Limb (tissue), 2 donors: ENCODE data around the gene ATL1.
"Not testable (repeated sequence)": the region's sequence is repeated elsewhere in the genome, so short reads cannot be mapped to it uniquely, and the experiment has no call there.

Experiments
- DNase-seq, 2 donors: peaks; one replicate each; pipeline ENCODE4 v3.0.0-alpha.2; 2016; ENCODE audit errors: extremely low spot score in 2 of 2

The ATL1 gene

DNA sequence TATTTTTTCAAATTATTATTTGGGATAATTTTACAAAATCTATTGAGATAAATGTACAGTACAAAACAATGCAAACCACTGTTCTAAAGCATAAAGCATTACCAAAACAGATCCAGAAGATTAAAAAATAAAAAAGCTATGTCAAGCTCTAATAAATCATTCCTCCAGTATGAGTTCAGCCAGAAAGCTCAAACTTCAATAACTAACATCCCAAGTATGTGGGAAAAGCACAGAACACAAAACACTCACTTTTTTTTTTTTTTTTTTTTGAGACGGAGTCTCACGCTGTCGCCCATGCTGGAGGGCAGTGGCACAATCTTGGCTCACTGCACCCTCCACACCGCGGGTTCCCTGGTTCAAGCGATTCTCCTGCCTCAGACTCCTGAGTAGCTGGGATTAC lies 96.8 kb downstream of the ATL1 start:
- DNase-seq, result no peak

DNA sequence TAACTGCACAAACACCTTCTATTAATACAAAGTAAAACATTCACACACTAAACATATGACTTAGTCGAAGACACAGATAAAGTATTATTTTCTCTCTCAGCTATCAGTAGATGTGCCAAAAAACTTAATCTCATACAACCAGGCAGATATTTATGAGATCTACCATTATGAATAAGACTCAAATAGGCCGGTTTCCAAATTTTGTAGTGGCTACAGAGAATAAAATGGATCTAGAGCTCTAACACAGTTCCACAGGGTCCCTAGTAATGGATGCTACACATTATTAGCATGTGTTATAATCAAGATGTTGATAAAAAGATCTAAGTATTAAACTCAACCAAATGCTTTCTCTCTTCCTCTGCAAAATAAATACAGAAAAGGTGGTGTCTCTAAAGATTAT lies 97.8 kb downstream of the ATL1 start:
- DNase-seq, result no peak

DNA sequence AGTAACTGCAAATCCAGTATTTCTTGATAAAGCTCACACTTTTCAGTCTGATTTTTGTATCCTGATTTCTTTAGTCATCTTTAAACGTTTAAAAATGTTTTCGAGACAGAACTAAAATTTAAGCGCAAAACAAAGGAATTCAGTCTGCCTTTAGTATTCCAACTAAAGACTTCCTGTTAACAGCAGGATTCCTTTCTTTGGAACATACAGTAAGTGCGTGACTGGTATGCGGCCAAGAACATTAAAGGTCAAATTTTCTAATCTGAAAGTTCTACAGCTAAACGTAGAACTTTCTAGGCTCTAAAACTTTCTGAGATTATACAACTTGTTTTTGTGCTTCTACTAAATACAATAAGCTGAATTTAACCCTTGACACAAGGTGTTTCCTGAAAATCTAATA lies 98.3 kb downstream of the ATL1 start:
- DNase-seq, result peak in 1 of 2 donors; percentile 50

DNA sequence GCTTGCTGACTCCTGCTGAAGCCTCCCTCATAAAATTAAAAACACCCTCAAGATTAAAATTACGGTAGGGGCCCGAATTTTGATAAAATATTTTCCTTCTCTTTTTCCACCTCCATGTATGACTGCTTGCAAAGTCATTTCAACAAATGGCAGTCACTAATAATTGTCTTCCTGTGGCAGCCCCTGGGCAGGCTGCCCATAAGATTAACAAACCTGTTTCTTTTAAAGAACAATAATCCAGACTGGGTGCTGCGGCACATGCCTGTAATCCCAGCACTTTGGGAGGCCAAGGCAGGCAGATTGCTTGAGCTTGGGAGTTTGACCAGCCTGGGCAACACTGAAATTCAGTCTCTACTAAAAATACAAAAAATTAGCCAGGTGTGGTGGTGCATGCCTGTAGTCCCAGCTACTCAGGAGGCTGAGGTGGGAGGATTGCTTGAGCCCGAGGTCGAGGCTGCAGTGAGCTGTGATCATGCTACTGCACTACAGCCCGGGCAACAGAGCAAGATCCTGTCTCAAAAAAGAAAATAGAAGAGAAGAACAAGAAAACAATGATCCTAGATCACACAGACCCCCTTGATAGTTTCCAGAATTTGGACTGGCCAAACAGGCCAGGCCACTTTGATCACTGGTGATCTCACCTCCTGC lies 99.5 kb downstream of the ATL1 start:
- no peak for DNase-seq

DNA sequence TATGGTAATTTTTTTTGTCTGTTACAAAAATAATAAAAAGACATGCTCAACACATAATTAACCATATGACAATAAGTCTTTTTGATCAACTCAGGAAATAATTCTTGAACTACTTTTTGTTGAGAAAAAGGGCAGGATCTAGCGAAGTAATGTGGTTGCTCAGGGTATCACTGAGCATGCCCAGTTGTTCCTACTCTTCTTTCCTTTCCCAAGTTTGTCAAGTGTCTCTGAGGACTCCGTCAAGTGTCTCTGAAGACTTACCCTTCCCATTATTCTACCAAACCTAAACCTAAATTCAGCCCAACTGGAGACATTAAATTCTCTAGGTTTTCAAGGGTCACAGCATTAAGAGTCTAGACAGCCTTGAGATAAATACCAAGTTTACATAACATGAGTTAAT lies 104.6 kb downstream of the ATL1 start:
- DNase-seq, result not testable (repeated sequence)

- DNase-seq, result not testable (repeated sequence)
Observed at GRCh38 chr14:50665300-50665699, 105.4 kb downstream of the ATL1 start.

DNA sequence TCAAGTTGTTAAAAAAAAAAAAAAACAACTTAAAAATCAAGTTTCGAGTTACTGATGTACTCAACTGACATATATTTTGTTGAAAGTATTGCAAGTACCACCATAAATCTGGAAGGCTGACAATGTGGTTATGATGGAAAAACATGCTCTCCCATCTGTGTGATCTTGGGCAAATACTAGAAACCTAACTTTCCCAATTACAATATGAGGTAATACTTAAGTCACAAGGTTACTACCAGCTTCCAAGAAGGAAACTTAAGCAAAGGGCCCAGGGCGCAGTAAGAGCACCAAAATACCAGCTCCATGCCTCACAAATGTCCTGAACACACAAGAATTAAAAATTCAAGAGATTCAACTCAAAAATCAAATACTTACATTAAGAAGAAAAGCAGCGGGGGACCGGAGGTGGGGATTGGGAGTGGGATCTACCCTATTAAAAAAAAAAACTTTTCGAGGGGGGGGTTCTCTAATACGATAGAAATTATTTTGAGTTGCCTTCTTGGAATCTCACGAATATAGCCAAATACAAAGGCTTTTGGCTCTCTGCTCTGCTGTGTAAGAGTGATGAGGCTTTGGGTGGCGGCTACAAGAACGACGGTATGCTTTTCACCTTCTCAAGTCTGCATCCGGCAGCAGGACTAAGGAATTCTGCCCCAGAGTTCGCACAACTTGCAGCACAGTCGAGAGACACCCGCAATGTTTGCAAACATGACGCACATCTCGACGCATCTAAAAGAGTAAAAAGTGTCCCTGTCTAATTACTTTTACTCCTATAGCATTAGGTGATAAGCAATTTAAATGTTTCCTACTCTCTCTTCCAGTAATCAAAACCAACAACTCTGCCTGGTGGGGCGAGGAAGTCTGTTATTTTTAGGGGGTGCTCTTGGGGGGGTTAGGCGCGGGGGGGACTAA lies 107.1 kb downstream of the ATL1 start:
- DNase-seq, result peak; percentile 41 to 53

- DNase-seq, result no peak
Observed at GRCh38 chr14:50667684-50667995, 107.7 kb downstream of the ATL1 start.

DNA sequence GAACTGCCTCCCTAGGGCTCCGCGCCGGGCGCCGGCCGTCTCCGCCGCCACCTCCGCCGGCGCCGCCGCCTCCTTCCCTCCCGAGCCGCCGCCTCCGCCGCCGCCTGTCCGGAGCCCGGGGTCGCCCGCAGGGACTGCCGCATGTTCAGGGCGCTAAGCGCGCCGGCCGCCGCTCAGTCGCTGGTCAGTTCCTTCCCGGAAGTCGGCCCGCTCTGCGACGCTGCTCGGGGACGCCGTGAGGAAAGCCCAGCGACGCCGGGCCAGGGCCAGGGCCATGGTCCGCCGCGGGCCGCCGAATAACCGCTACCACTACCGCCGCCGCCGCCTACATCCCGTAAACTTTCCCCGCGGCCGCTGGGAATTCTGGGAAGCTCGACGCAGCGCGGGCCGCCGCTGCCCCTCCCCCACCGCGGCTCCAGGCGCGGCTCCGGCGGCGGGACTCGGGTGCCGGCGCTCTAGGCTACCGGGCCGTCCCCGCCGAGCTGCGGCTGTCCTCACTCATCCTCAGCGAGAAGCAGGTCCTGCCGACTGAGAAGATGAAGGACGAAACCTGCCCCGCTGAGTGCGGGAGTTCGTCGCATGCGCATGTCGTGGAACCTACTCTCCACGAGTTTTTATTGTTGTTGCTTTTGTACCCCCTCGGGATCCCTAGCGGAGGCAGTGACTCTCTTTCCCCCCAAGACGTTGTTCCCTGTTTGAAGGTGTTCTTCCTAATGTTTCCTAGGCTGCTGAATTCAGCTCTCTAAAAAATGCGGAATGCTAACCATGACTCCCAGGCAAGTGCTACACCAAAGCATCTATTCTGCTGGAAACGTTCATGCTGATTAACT lies 108.3 kb downstream of the ATL1 start, which contains the start of gene SAV1:
Gene SAV1, minus strand, starts transcription at position 311 of the 830 bp plus-strand sequence. CDS start 339 bp downstream, outside the sequence.
- DNase-seq, result peak; percentile 71 to 91

GRCh38 chr14:50668826-50669143 lies 108.8 kb downstream of the ATL1 start:
- no peak for DNase-seq

- DNase-seq, result no peak
Observed at GRCh38 chr14:50669441-50669986, 109.6 kb downstream of the ATL1 start.

DNA sequence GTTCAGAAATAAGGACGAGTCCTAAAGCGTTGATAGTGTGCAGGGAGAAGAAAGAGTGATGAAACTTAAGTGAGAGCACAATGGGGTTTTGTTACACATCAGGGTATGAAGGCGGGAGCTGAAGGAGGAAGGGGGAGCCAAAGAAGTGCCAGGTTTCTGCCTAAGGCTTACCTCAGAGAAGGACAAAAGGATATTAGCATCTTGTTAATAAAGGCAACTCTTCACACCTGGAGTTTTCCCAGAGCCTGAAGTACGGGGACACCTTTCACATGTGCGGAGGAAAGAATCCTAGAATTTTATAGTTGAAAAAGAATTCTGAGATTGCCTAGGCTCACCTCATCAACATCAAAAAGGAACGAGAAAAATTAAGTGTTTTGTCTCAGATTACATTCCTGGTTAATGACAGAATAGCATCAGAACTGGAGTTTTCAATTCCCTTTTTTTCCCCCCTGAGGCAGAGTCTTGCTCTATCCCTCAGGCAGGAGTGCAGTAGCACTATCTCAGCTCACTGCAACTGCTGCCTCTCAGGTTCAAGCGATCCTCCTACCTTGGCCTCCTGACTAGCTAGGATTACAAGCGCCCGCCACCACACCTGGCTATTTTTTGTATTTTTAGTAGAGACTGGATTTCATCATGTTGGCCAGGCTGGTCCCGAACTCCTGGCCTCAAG lies 110.4 kb downstream of the ATL1 start:
- no peak for DNase-seq

- no peak for DNase-seq
Observed at GRCh38 chr14:50670866-50671256, 110.9 kb downstream of the ATL1 start.

- no peak for DNase-seq
Observed at GRCh38 chr14:50675597-50675996, 115.7 kb downstream of the ATL1 start.

GRCh38 chr14:50676814-50677516 lies 117.0 kb downstream of the ATL1 start:
- no peak for DNase-seq

DNA sequence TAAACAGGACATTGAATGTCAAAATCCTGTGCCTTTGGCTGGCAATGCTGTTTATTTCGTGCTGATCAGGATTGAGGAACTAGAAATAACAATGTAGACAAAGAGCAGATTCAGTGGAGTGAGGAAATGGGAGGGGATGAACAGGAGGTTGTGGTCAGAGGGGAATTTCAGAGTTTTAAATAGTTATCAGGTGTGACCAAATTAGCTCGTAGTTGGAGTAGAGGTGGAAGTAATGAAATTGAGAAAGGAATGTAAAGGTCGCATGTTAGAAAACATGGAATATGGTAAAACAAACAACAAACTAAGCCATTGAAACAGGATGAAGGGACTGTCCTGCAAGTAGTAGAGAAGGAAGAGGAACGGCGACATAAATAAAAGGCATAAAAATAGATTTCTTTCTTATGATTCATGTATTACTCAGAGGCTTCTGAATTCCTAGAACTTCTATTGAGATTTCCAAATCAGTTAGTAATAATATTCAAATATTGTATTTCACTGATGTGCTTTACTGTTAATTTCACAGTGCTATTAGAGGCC lies 117.7 kb downstream of the ATL1 start:
- no peak for DNase-seq

DNA sequence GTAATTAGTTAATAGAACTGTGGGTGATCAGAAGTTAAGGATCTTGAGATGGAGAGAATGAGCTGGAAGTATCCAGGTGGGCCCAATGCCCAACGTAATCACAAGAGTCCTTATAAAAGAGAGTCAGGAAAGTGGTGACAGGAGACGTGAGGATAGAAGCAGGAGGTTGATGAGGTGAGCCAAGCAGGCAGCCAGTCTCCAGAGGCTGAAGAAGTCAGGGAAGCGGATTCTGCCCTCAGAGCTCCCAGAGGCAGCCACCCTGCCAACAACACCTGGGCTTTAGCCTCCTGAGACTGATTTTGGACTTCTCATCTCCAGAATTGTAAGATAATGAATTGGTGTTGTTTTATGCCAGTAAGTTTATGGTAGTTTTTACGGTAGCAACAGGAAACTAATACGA lies 118.2 kb downstream of the ATL1 start:
- no peak for DNase-seq

DNA sequence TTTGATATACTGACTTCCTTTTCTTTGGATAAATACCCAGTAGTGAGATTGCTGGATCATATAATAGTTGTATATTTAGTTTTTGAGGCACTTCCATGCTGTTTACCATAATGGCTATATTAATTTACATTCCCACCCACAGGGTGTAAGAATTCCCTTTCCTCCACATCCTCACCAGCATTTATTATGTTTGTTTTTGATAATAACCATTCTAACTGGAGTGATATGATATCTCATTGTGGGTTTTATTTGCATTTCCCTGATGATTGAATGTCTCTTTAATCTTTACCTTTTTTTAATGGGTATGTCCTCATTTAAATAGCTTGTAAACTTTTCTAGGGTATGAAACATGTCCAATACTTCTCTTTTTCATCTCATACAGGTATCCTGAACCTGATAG lies 119.7 kb downstream of the ATL1 start:
- no peak for DNase-seq
